Measurements from ENCODE around the gene ZNF668.

The ZNF668 gene

GRCh38 chr16:31086629-31086906, 12.5 kb upstream of the ZNF668 start:
- TF ChIP-seq REST (IDR thresholded peaks at IDR 0.05; ENCODE audit: low read depth) (no peak), TCF12 (IDR thresholded peaks at IDR 0.05; ENCODE audit: low read depth) (no peak)

- TF ChIP-seq RAD21 (IDR thresholded peaks at IDR 0.05; ENCODE audit: low read depth) (no peak), TCF12 (IDR thresholded peaks at IDR 0.05; ENCODE audit: low read depth) (no peak), MAX (IDR thresholded peaks at IDR 0.05) (no peak), CEBPB (IDR thresholded peaks at IDR 0.05) (no peak), USF1 (IDR thresholded peaks at IDR 0.05) (no peak), YY1 (IDR thresholded peaks at IDR 0.05; ENCODE audit: low read depth) (no peak), ZBTB7A (IDR thresholded peaks at IDR 0.05; ENCODE audit: low read depth) (no peak), CREB1 (IDR thresholded peaks at IDR 0.05; ENCODE audit: low read depth) (no peak), EP300 (IDR thresholded peaks at IDR 0.05; ENCODE audit: borderline replicate concordance) (no peak), EGR1 (IDR thresholded peaks at IDR 0.05) (no peak), REST (IDR thresholded peaks at IDR 0.05; ENCODE audit: low read depth) (no peak)
These were observed 12.0 kb upstream of the ZNF668 start for GRCh38 chr16:31085873-31086628.

GRCh38 chr16:31085411-31085810, 11.4 kb upstream of the ZNF668 start:
- no peak for TF ChIP-seq RAD21 (IDR thresholded peaks at IDR 0.05; ENCODE audit: low read depth)
- TF ChIP-seq EP300 (IDR thresholded peaks at IDR 0.05; ENCODE audit: borderline replicate concordance) = no peak
- no peak for TF ChIP-seq CEBPB (IDR thresholded peaks at IDR 0.05)
- TF ChIP-seq ZBTB7A (IDR thresholded peaks at IDR 0.05; ENCODE audit: low read depth) = no peak
- no peak for TF ChIP-seq TCF12 (IDR thresholded peaks at IDR 0.05; ENCODE audit: low read depth)
- no peak for TF ChIP-seq FOXM1 (IDR thresholded peaks at IDR 0.05; ENCODE audit: borderline replicate concordance, low read depth)
- TF ChIP-seq TEAD4 (IDR thresholded peaks at IDR 0.05) = no peak
- no peak for TF ChIP-seq EGR1 (IDR thresholded peaks at IDR 0.05)
- no peak for TF ChIP-seq NFIC (IDR thresholded peaks at IDR 0.05)
- TF ChIP-seq REST (IDR thresholded peaks at IDR 0.05; ENCODE audit: low read depth) = no peak
- TF ChIP-seq CREB1 (IDR thresholded peaks at IDR 0.05; ENCODE audit: low read depth) = no peak
- TF ChIP-seq MAX (IDR thresholded peaks at IDR 0.05) = no peak
- TF ChIP-seq YY1 (IDR thresholded peaks at IDR 0.05; ENCODE audit: low read depth) = no peak
- TF ChIP-seq TAF1 (IDR thresholded peaks at IDR 0.05; ENCODE audit: low read depth) = no peak
- no peak for TF ChIP-seq USF1 (IDR thresholded peaks at IDR 0.05)

GRCh38 chr16:31084584-31085302, 10.7 kb upstream of the ZNF668 start:
- TF ChIP-seq YY1 (IDR thresholded peaks at IDR 0.05; ENCODE audit: low read depth) = no peak
- TF ChIP-seq FOXM1 (IDR thresholded peaks at IDR 0.05; ENCODE audit: borderline replicate concordance, low read depth) = no peak

- TF ChIP-seq EP300 (IDR thresholded peaks at IDR 0.05; ENCODE audit: borderline replicate concordance) = no peak
- no peak for TF ChIP-seq FOXM1 (IDR thresholded peaks at IDR 0.05; ENCODE audit: borderline replicate concordance, low read depth)
- no peak for TF ChIP-seq USF1 (IDR thresholded peaks at IDR 0.05)
- TF ChIP-seq TAF1 (IDR thresholded peaks at IDR 0.05; ENCODE audit: low read depth) = no peak
- TF ChIP-seq NFIC (IDR thresholded peaks at IDR 0.05) = no peak
- no peak for TF ChIP-seq CREB1 (IDR thresholded peaks at IDR 0.05; ENCODE audit: low read depth)
- TF ChIP-seq RAD21 (IDR thresholded peaks at IDR 0.05; ENCODE audit: low read depth) = no peak
- TF ChIP-seq YY1 (IDR thresholded peaks at IDR 0.05; ENCODE audit: low read depth) = no peak
- no peak for TF ChIP-seq CEBPB (IDR thresholded peaks at IDR 0.05)
- TF ChIP-seq EGR1 (IDR thresholded peaks at IDR 0.05) = no peak
- TF ChIP-seq TCF12 (IDR thresholded peaks at IDR 0.05; ENCODE audit: low read depth) = no peak
- no peak for TF ChIP-seq MAX (IDR thresholded peaks at IDR 0.05)
- TF ChIP-seq REST (IDR thresholded peaks at IDR 0.05; ENCODE audit: low read depth) = no peak
These were observed 9.9 kb upstream of the ZNF668 start for GRCh38 chr16:31083981-31084380.

All from Ishikawa (cell line).